NCI-H2029 treated with DMSO at 0.1 percent for 48 hours (cell line): ENCODE measurements around the gene PEX7.
"Not testable (repeated sequence)": the region's sequence is repeated elsewhere in the genome, so short reads cannot be mapped to it uniquely, and the experiment has no call there.

Source experiments
- DNase-seq: peaks from one replicate; lab custom pipeline; 2025; lab: John Stamatoyannopoulos, UW

PEX7 gene

DNA sequence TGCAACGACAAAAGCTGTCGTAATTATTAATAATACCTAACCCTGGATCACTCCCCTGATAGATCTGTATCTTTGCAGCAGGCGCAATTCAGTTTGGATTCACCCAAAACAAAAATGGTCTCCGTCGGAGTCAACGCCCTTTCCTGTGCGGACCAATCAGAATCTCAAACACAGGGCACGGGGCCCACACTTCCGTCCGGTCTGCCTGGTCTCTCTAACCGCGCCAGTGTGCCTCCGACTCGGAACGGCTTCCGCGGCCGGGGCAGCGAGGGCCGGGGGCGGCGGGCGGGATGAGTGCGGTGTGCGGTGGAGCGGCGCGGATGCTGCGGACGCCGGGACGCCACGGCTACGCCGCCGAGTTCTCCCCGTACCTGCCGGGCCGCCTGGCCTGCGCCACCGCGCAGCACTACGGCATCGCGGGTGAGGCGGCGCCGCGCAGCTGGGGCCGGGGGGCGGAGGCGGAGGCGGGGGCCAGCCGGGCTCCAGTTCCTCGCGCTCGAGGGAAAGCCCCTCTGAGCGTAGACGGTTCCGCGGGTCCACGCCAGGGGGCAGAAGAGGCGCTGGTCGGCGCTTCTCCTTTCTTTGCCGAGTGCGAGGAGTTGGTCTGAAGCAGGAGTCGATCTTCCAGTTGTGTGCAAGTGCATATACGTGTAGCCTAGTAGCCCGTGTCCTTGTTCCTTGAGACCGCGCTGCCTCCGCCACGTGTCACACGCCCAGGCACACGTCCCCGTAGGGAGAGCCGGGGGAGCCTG lies at the start of gene PEX7:
PEX7 (plus strand) TSS at position 217 of the 752 bp plus-strand sequence; CDS start at position 291, 74 bp downstream.
- DNase-seq = peak; percentile 40

DNA sequence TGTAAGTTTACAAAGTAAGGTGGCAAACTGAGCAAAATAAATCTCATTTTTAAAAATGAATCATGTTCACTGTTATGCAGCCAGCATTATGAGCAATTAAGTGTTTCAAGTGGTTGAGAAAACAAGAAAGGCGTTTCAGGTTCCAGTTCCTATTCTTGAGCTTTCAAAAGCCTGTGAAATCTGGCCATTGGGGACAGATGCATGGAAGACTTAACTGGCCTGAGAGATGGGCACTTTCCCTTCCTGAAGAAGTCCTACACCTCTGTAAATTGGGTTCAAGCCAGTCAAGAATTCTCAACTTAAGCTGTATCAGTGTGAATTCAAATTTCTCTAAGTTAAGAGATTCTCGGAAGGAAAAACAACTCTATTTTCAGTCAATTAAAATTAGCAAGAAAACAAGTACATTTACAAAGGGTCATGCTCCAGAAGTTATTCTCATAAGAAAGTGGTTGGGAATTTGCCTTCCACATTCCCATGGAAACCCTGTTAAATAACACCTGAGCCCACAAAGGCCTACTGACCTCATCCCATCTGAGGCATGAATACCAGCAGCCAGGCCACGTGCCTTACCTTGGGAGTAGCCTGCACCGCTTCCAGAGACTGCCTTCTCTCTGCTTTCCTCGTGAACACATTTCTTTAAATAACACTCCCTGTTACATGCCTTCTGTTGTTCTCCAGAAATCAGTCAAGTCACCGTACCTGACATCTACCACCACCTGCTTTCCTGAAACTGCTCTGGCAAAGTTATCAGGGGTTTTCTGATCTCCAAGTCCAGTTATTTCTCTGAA lies 49.5 kb upstream of the PEX7 start:
- DNase-seq = no peak

- DNase-seq = no peak
Measured at GRCh38 chr6:136773473-136773796, 49.0 kb upstream of the PEX7 start.

- no peak for DNase-seq
Measured at GRCh38 chr6:136774228-136775041, 48.0 kb upstream of the PEX7 start.

GRCh38 chr6:136775081-136775480 lies 47.3 kb upstream of the PEX7 start:
- no peak for DNase-seq

DNA sequence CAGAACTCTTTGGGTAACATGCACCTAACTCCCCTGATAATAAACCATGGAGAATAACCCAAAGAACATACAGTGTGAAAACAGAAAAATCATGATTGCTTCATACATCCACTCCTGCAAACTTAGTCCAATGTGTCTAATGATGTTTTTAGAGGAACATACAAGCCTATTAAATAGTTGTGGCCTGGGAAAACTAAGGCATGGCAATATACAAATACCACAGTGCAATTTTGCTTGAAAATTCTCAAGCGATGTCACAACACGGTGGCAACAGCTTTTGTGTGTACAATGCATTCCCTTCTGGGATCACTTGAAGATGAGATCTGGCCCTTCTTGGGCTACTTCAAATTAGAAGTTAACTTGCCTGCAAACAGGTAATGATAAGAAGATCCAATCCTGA lies 46.8 kb upstream of the PEX7 start:
- DNase-seq = no peak

GRCh38 chr6:136777651-136778050 lies 44.7 kb upstream of the PEX7 start:
- no peak for DNase-seq

DNA sequence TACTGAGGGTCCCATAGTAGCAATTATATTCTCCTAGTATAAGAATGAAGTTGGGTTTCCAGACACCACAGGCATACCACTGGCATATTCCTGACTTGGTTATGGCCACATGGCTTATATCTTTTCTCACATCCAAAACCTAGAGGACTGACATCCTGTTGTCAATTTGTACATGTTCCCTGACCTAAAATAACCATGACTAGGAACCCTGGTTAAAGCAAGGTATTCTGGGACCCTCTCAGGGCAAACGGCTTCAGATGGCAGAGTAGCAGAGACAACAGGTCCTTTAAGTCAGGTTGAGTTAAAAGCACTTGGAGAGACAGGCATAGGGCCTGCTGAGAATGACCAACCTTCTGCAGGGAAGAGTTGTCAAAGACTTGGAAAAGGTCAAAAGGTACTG lies 42.7 kb upstream of the PEX7 start:
- DNase-seq = no peak

GRCh38 chr6:136780972-136781371 lies 41.4 kb upstream of the PEX7 start:
- DNase-seq = no peak

- DNase-seq = no peak
Measured at GRCh38 chr6:136782021-136782770, 40.2 kb upstream of the PEX7 start.

- no peak for DNase-seq
Measured at GRCh38 chr6:136783021-136783420, 39.4 kb upstream of the PEX7 start.

DNA sequence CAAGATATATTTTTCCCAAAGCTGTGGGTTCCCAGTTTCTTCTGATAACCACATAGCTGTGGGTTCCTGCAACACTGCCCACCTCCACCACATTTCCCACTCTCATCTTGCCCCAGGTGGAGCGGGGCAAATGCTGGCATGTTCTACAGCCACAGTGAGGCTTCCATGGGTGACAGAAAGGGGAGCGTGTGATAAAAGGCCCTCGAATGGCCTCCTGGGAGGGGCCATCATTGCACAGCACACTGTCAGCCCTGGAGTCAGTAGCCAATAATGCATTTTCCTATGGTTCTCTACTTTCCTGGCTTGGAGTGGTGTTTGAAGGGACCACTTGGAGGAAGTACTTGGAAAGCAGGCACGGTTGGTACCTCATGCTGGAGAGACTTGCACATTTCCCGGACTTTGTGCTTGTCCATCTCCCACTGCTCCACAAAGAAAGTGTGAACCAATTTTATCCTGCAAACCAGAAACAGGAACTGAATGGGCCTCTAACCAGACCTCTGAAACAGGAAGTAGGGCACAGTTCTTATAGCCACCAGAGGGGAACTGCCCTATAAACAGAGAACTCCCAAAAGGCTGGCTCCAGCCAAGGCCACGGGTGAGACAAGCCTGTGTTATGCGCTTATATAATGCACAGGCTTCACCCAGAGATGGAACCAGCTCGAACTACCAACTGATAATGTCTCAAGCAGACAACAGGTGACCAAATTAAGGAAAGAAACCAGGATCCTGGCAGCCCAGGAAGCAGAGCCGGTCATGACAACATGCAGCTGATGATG lies 38.7 kb upstream of the PEX7 start:
- no peak for DNase-seq

DNA sequence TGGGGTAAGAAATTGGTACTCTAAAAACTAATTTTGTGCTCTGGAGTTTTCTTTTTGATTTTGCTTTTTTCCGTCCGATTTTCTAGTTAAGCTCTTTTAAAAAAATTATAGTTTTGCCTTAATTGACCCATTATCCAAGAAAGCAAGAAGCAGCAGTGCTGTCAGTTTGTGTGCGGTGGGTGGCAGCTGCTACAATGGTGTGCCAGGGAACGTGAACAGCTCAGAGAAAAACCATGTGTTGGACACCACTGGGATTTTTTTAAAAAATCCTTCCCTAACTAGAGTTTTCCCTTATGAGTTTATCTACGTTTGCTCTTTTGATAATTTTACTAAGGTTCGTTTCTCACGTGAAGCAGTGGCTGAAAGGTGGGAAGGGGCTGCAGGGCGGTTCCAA lies 38.1 kb upstream of the PEX7 start:
- DNase-seq = no peak

DNA sequence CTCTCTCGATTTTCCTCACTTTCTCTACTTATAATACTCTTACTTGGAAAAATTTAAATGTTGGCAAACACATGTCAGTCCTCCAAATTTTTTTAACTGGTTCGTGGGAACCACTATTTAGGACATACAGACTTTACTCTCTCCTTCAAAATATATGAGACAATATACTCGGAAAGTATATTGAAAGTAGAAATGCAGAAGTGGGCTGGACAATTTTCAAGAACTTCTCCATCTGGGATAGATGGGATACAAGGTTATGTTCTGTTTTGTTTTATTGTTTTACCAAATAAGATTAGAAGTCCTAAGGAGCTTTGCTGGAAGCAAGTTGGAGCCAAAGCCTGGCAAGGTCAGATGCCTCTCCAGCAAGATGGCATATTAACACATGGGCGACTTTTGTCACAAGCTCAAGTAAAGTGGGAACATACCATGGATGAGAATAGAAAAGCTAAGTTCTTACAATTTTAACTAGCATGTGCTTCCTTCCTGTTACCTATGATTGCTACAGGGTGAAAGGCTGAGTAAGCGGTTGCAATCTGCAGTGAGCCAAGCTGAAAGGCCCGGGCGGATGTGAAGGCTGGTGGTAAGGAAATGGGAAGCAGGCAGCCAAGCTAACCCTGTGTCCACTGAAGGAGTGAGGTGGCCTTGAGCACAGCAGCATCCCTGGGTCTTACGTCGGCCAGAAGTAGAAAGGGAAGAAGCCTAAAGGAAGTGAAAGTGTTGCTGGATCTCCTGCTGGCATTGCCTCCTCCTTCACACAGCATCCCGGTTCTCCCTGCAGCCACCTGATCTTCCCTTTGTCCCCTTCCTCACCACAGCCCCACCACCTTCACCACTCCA lies 37.3 kb upstream of the PEX7 start:
- DNase-seq = no peak

- DNase-seq = no peak
Measured at GRCh38 chr6:136786658-136787057, 35.7 kb upstream of the PEX7 start.

DNA sequence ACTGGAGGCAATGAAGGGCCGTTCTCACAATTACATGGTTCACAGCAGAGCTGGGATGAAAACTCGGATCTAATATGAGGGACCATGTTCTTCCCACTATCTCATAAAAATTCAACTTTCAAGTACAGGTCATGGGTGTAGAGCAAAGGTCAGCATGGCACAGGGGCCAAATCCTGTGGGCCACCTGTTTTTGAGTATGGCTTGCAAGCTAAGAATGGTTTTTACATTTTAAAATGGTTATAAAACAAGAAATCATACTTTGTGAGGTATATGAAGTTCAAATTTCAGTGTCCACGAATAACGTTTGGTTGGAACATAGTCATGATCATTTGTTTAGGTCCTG lies 34.7 kb upstream of the PEX7 start:
- no peak for DNase-seq

DNA sequence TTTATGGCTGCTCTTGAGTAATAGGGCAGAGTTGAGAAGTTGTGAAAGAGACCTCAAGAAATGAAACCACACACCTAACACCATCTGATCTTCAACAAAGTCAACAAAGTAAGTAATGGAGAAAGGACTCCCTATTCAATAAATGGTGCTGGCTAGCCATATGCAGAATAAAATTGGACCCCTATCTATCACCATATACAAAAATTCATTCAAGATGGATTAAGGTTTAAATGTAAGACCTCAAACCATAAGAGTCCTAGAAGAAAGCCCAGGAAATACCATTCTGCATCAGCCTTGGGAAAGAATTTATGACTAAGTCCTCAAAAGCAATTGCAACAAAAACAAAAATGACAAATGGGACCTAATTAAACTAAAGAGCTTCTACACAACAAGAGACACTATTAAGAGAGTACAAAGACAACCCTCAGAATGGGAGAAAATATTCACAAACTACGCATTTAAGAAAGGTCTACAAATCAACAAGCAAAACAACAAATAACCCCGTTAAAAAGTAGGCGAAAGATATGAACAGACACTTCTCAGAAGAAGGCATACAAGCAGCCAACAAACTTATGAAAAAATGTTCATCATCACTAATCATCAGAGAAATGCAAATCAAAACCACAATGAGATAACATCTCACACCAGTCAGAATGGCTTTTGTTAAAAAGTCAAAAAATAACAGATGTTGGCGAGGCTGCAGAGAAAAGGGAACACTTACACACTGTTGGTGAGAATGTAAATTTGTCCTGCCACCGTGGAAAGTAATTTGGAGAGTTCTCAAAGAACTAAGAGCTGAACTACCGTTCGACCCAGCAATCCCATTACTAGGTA lies 34.1 kb upstream of the PEX7 start:
- DNase-seq = no peak

GRCh38 chr6:136789440-136789839 lies 33.0 kb upstream of the PEX7 start:
- DNase-seq = not testable (repeated sequence)
